ENCODE measurements around the gene LARP1. TPM values are rescaled to one million over a fixed set of nuclear protein-coding genes. Genes with fewer than 3 reads are reported as not detected.

The LARP1 gene
- total and polyA plus RNA-seq, 9 of the 15 experiments (the other 6 are each of a cell fraction or from before 2014, with no cell fraction given) = 22.6 to 300 (median 92.0) TPM

DNA sequence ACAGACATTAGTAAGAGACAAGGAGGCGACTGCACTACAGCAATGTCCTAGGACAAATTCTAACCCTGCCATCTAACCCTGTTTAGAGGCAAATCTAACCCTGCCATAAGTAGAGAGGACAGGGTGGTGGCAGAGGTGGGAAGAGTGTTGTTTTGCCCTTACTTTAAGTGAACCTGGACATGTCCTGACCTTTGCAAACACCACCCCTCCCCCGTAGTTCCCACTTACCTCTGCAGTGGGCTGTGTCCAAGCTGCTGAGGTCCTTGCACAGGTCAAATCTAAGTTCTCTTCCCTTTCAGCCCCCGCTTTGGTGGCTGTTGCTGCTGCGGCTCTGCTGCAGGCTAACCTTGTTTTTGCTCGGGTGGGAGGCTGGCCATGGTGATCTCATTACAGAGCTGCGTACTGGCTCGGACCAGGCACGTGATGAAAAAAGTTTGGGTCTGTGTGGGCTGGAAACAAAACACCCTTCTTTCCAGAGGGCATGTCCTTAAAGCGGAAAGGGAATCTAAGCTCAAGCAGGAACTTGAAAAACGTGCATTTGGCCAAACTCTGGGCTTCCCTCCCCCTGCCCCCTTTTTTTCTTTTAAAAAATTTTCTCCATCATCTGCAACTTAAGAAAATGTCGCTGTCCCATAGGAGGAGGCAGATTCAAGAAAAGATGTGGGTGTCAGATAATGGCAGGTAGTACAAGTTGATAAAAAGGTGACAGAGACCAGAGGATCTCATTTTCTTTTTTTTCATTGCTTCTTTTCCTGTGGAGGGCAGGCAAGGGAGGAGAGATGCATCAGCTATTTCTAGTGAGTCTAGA is 95.3 kb downstream of the LARP1 start, which contains the start of gene FAXDC2 (continued):
- TF ChIP-seq ETV1 (tag; conservative IDR thresholded peaks at IDR 0.05; ENCODE audit: low read depth) (no peak), MEIS2 (IDR thresholded peaks at IDR 0.05; ENCODE audit: partially characterized antibody) (no peak), NRF1 (conservative IDR thresholded peaks at IDR 0.05 in 1 of 2, IDR thresholded peaks at IDR 0.05 in 1 of 2) (peak; percentile 36 to 41; a peak in 2 of 4 replicates), THAP12 (CRISPR knock-in tag; IDR thresholded peaks at IDR 0.05) (no peak), ZNF830 (CRISPR knock-in tag; IDR thresholded peaks at IDR 0.05) (no peak), ZNF57 (CRISPR knock-in tag; IDR thresholded peaks at IDR 0.05) (no peak), CXXC5 (CRISPR knock-in tag; IDR thresholded peaks at IDR 0.05) (peak; percentile 53), CC2D1A (IDR thresholded peaks at IDR 0.05) (no peak), EGR1 (conservative IDR thresholded peaks at IDR 0.05) (peak; percentile 63), ELF1 (tag; IDR thresholded peaks at IDR 0.05) (no peak), ZNF75A (CRISPR knock-in tag; IDR thresholded peaks at IDR 0.05) (no peak), ZFP36 (IDR thresholded peaks at IDR 0.05; ENCODE audit: low read depth, low read length, partially characterized antibody) (no peak), TAF15 (IDR thresholded peaks at IDR 0.05; ENCODE audit: low read depth, low read length) (no peak), GABPA (tag; conservative IDR thresholded peaks at IDR 0.05; ENCODE audit: low read depth) (peak; percentile 52), L3MBTL2 (IDR thresholded peaks at IDR 0.05) (peak; percentile 27; the same call in 1 of the 2 replicates), ATF3 (IDR thresholded peaks at IDR 0.05) (peak; percentile 73), ATF3 (CRISPR knock-in tag; conservative IDR thresholded peaks at IDR 0.05) (no peak), HDAC1 (IDR thresholded peaks at IDR 0.05) (no peak), CREM (IDR thresholded peaks at IDR 0.05; ENCODE audit: low read depth) (0 out of 2 replicates have a peak, but pooled peaks have one; percentile 17), ETV5 (CRISPR knock-in tag; IDR thresholded peaks at IDR 0.05; ENCODE audit: low read depth) (no peak), NFATC3 (IDR thresholded peaks at IDR 0.05) (no peak), ZNF184 (CRISPR knock-in tag; IDR thresholded peaks at IDR 0.05) (no peak), ZNF133 (CRISPR knock-in tag; IDR thresholded peaks at IDR 0.05) (no peak)
- TF ChIP-seq, protein P1, sequence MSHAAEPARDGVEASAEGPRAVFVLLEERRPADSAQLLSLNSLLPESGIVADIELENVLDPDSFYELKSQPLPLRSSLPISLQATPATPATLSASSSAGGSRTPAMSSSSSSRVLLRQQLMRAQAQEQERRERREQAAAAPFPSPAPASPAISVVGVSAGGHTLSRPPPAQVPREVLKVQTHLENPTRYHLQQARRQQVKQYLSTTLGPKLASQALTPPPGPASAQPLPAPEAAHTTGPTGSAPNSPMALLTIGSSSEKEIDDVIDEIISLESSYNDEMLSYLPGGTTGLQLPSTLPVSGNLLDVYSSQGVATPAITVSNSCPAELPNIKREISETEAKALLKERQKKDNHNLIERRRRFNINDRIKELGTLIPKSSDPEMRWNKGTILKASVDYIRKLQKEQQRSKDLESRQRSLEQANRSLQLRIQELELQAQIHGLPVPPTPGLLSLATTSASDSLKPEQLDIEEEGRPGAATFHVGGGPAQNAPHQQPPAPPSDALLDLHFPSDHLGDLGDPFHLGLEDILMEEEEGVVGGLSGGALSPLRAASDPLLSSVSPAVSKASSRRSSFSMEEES (CRISPR knock-in tag; IDR thresholded peaks at IDR 0.05) = peak; percentile 39
- TF ChIP-seq, protein P2, sequence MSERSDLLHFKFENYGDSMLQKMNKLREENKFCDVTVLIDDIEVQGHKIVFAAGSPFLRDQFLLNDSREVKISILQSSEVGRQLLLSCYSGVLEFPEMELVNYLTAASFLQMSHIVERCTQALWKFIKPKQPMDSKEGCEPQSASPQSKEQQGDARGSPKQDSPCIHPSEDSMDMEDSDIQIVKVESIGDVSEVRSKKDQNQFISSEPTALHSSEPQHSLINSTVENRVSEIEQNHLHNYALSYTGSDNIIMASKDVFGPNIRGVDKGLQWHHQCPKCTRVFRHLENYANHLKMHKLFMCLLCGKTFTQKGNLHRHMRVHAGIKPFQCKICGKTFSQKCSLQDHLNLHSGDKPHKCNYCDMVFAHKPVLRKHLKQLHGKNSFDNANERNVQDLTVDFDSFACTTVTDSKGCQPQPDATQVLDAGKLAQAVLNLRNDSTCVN (CRISPR knock-in tag; IDR thresholded peaks at IDR 0.05) = no peak
